T-helper 9 cell (primary cell): ENCODE data around the gene PIH1D1.
"Not testable (repeated sequence)": the region's sequence is repeated elsewhere in the genome, so short reads cannot be mapped to it uniquely, and the experiment has no call there.

ENCODE experiments used
- DNase-seq: peaks from one replicate; pipeline ENCODE4 v3.0.0-alpha.2; 2020

Gene PIH1D1

GRCh38 chr19:49453013-49453756 is 1.6 kb upstream of the PIH1D1 start, which contains the start of gene ALDH16A1:
Gene ALDH16A1, plus strand, starts transcription at chr19:49453225. Its CDS starts 107 bp downstream, at chr19:49453332.
- peak; percentile 97 for DNase-seq

- DNase-seq: no peak
Measured at GRCh38 chr19:49450405-49450804, 1.2 kb downstream of the PIH1D1 start.

- DNase-seq: no peak
Measured at GRCh38 chr19:49448432-49448786, 3.2 kb downstream of the PIH1D1 start.

- DNase-seq: no peak
Measured at GRCh38 chr19:49447485-49448431, 3.9 kb downstream of the PIH1D1 start.

- DNase-seq: no peak
Measured at GRCh38 chr19:49445997-49446396, 5.6 kb downstream of the PIH1D1 start.

- not testable (repeated sequence) for DNase-seq
Measured at GRCh38 chr19:49444100-49444700, 7.4 kb downstream of the PIH1D1 start.

- DNase-seq: peak; percentile 93
Measured at GRCh38 chr19:49443366-49444099, 8.1 kb downstream of the PIH1D1 start.

- peak; percentile 43 for DNase-seq
Measured at GRCh38 chr19:49442771-49443365, 8.7 kb downstream of the PIH1D1 start.

GRCh38 chr19:49442354-49442753 is 9.3 kb downstream of the PIH1D1 start:
- DNase-seq: no peak

GRCh38 chr19:49441960-49442350 is 9.7 kb downstream of the PIH1D1 start:
- no peak for DNase-seq

- DNase-seq: peak; percentile 40
Measured at GRCh38 chr19:49441210-49441959, 10.2 kb downstream of the PIH1D1 start, which contains the start of gene SLC17A7. Gene SLC17A7, minus strand, starts transcription at chr19:49441527. Its CDS starts 148 bp downstream, at chr19:49441379.

- DNase-seq: no peak
Measured at GRCh38 chr19:49440439-49441209, 11.0 kb downstream of the PIH1D1 start.

GRCh38 chr19:49439836-49440235 is 11.8 kb downstream of the PIH1D1 start:
- DNase-seq: no peak

- no peak for DNase-seq
Measured at GRCh38 chr19:49438261-49438660, 13.4 kb downstream of the PIH1D1 start.

- no peak for DNase-seq
Measured at GRCh38 chr19:49437231-49437630, 14.4 kb downstream of the PIH1D1 start.

GRCh38 chr19:49436381-49437017 is 15.1 kb downstream of the PIH1D1 start:
- DNase-seq: no peak

- DNase-seq: no peak
Measured at GRCh38 chr19:49435670-49436069, 15.9 kb downstream of the PIH1D1 start.

- no peak for DNase-seq
Measured at GRCh38 chr19:49434907-49435583, 16.6 kb downstream of the PIH1D1 start.

GRCh38 chr19:49433240-49433901 is 18.2 kb downstream of the PIH1D1 start:
- no peak for DNase-seq
